IPS DF 4.7 (cell line): ENCODE data around the gene HBG2.
"Not testable (repeated sequence)": the region's sequence is repeated elsewhere in the genome, so short reads cannot be mapped to it uniquely, and the experiment has no call there.

Source experiments
- DNase-seq: peaks from one replicate; pipeline ENCODE4 v3.0.0-alpha.2; 2013; ENCODE audit warnings: low spot score; ENCODE audit errors: extremely low read depth

Gene HBG2

DNA sequence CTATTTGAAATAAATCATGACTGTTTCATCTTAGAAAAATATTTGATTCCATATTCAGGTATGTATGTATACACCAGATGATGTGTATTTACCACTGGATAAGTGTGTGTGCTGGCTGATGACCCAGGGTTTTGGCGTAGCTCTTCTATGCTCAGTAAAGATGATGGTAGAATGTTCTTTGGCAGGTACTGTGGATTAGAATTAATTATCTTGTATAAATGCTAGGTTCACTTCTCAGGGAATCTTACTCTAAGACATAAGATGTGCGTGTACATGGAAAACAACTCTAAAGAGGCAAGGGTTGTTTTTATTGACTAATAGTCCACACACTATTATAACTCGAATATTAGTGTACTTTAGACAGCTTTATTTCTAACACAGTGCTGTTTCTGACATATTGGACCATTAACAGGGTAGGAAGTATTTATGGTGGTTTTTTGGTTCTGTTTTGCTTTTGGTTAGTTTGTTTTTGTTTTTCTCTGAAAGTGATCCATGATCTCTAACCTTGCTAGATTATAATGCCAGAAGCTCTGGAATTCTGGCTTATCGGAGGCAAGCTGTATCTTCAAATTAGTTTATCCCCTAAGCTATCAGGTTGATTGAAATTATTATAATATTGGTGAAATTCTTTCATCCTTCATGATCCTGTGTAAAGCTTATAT lies 3.9 kb downstream of the HBG2 start:
- DNase-seq: no peak

DNA sequence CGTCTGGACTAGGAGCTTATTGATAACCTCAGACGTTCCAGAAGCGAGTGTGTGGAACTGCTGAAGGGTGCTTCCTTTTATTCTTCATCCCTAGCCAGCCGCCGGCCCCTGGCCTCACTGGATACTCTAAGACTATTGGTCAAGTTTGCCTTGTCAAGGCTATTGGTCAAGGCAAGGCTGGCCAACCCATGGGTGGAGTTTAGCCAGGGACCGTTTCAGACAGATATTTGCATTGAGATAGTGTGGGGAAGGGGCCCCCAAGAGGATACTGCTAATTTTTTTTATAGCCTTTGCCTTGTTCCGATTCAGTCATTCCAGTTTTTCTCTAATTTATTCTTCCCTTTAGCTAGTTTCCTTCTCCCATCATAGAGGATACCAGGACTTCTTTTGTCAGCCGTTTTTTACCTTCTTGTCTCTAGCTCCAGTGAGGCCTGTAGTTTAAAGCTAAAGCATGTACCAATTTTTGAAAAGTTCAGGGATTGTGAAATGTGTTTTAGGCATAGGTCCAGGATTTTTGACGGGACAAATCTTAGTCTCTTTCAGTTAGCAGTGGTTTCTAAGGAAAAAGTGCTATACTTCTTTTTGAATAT lies 4.7 kb downstream of the HBG2 start, which contains the start of gene HBG1:
Gene HBG1 (minus strand): TSS at position 51 of the 590 bp plus-strand sequence. CDS start 53 bp downstream, outside the sequence.
- not testable (repeated sequence) for DNase-seq

DNA sequence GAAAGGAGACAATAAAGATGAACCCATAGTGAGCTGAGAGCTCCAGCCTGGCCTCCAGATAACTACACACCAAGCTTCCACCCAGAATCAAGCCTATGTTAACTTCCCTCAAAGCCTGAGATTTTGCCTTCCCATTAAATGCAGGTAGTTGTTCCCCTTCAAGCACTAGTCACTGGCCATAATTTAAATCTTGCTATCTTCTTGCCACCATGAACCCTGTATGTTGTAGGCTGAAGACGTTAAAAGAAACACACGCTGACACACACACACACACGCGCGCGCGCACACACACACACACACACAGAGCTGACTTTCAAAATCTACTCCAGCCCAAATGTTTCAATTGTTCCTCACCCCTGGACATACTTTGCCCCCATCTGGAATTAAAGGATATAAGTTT lies 6.1 kb downstream of the HBG2 start:
- not testable (repeated sequence) for DNase-seq

DNA sequence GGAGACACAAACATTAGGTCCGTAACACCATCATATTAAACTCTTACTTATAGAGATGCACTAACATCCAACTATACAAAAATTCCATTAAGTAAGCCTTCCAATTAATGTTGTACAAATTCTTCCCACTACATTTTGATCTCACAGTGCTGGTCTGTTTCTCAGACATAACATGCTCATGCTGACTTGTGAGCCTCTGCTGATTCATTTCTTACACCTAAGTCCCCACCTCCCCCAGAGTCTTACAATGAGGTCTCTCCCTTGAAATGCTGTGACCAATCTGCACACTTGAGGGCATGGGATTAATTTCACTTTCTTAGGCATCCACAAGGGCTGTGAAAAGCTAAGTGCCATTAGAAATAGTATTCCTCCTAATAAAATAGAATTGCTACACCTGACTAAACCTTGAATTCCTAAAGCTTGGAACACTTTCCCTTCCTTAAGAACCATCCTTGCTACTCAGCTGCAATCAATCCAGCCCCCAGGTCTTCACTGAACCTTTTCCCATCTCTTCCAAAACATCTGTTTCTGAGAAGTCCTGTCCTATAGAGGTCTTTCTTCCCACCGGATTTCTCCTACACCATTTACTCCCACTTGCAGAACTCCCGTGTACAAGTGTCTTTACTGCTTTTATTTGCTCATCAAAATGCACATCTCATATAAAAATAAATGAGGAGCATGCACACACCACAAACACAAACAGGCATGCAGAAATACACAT lies 6.9 kb downstream of the HBG2 start:
- no peak for DNase-seq

DNA sequence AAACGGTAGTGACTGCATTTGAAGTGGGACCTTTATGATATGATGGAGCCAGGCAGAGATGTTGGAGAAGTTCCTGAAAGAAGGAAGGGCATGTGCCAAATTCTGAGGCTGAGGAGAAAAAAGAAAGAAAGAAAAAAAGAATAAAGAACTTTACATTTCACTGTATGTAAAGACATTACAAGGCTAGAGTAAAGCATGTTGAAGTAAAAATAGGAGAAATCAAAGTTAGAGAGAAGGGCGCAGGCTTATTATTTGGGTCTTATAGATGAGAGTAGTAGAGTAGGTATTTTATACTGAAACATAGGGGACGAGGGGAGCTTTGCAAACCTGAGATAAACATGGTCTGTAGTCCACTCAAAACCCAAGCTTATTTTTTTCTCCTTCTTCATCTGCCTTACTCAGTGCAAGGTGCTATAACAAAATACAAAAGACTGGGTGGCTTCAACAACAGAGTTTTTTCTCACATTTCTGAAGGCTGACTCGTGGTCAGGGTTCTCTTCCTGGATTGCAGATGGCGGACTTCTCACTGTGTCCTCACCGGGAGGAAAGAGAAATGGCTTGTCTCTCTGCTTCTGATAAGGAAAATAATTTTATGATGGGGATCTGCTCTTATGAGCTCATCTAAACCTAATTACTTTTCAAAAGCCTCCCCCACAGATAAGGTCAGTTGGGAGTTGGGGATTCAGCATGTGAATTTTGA lies 7.7 kb downstream of the HBG2 start:
- no peak for DNase-seq

DNA sequence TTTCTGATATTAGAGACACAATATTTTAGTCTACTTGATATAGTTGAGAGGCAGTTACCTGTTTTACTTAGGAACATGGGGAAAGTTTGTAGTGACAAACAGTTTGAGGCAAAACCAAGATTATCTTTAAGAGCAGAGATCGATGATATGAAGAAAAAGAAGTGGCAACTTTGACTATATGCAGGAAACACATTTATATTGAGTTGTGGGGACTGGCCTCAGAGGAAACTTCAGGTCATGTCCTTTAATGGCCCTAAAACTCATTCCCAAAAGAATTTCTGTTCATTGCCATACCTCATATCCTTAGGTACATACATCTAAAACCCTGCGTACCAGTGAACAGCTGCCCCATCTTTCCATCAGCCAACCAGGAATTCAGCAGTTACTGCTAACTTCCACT lies 9.4 kb downstream of the HBG2 start:
- no peak for DNase-seq

DNA sequence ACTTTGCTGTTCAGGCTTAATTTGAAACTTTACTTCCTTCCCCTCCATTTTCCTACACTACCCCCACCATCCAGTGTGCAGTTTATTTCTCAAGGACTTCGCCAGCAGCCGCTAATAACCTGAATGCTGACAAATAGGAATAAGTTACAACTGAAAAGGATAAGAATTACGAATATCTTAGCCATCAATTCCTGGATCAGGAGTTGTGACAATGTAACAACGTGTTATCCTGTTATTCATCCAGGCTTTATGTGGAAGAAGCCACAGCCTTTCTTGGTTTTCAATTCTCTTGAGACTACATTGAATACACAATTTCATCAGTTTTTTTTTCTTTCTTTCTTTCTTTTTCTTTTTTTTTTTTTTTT lies 10.8 kb downstream of the HBG2 start:
- no peak for DNase-seq

DNA sequence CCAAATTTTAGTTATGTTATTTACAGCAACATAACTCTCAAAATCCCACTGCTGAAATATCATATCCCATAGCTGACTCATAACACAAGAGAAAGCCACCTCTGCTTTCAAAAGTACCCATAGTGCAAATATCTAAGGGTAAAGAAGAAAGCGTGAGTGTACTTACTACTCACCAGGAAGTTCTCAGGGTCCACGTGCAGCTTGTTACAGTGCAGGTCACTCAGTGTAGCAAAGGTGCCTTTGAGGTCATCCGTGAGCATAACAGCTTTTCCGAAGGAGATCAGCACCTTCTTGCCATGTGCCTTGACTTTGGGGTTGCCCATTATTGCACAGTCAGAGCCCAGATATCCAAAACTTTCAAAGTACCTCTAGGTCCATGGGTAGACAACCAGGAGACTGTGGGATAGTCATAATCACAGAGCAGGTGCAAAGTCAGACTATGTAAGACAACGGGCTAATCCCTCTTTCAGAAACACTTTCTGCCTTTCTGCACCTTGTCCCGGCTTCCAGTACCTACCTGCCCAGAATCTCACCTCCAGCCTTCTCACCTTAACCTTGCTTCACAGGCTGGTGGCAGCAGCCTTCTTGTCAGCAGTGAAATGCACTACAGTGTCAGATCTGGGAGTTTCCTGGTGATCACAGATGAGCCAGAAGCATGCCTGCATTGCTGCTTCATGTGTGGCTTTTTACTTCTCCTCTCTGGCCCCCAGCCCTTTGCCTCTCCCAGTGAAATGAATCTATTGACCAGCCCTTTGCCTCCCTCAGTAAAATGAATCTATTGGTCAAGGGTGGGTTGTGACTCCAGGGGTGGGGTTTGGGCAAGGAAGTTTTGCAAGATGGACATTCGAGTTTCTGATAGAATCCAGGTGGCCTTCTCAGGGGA lies 11.4 kb downstream of the HBG2 start:
- DNase-seq: no peak

DNA sequence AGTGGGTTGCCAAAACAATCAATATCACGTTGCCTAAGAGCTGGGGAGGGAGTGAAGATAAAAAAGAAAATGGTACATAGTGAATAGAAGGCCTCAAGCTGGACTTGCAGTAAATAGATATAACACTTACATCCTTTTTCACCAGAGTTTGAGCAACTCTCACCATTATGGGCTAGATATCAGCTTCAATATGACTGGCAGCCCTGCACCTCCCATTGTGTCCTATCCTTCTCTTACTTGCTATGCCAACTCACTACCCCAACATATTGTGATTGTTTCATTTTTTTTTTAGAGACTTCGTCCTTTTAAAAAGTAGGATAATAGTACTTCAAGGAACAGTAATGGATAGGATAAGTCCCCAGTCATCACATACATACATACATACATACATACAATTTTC lies 12.4 kb downstream of the HBG2 start:
- DNase-seq: no peak

DNA sequence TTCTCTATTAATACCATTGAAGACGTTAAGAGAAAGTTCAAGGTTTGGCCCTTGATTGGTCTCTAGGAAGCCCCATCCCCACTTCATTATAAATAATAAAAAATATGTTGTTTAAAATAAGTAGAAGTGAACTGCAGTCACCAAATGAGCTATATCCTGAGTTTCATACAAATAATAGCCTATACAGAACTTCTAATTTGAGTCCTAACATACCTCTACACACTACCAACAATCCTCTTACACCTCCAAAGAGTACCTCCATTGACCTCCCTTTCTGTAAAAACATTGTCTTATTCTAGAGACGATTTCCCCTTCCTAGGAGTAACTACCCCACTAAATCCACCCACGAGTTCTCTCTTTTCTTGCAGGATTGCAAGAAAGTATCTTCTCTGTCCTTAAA lies 13.1 kb downstream of the HBG2 start:
- DNase-seq: no peak

DNA sequence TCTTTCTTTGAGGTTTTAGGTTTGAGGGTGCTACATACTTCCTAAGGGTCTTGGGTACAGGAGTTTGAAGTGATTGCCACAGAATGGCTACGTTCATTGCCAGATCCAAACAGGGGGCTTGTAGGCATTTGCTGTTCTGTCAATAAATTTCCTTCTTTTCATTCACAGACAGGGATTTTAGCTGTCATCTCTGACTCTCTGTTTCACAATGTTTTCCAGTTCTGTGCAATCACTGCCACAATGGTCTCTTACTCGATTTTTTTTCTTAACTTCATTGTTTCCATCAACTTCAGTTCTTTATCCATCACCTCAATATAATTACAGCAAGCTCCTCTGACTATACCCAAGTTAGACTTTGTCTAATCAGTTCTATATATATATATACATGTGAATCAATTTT lies 14.1 kb downstream of the HBG2 start:
- DNase-seq: no peak

DNA sequence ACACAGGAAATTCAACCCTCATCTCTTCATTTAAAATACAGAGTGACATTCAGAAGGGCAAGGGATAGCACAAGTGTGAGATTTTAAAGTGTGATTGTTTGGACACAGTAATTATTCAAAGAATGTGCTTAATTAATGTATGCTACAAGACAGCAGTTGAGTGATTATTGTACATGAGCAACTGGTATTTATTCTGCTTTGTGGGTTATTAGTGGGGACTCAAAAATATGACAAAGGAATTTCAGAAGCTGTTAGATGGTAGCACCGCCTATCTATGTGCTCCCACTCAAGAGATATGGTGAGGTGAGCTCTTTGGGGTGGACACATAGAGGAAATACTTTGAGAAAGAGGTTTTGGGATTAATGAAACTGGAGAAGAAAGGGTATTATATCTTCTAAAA lies 14.5 kb downstream of the HBG2 start:
- DNase-seq: no peak

DNA sequence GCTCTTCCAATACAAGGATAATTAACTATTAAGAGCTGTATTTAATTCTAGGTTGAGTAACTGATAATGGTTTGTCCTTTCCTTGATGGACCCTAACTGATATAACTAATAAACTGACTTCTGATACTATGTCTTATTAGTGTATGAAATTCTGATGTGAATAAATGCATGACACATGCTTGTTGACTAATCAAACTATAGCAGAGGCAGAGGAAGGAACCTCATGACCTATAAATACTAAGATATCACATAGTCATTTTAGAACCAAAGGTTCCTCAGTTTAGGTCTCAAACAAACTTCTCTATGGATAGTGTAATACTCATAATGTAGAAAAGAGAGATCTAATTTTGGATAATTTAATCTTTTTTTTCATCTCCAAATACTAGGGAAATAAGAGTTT lies 15.5 kb downstream of the HBG2 start:
- no peak for DNase-seq

DNA sequence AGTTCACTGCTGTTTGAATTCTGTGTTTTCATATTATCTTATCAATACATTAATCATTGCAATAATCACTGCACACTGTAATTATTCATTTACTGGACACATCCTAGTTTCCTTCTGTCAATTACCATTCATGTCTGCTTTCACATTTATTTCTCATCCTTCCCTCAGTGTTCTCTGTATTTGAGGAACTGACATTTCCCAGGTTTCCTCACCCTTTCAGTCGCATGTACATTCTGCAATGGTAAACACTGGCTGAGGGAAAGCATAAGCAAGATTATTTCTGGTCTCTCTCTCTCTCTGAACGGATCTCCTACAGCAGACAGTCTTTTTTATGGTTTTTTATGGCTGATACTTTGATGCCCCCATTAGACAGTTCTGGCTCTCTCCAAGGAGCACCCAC lies 16.1 kb downstream of the HBG2 start:
- DNase-seq: no peak

DNA sequence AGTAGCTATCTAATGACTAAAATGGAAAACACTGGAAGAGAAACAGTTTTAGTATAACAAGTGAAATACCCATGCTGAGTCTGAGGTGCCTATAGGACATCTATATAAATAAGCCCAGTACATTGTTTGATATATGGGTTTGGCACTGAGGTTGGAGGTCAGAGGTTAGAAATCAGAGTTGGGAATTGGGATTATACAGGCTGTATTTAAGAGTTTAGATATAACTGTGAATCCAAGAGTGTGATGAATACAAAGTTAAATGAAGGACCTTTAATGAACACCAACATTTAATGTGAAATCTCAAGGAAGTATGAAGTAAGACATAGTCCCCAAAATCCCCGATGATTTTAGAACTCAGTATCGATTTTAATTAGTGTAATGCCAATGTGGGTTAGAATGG lies 17.2 kb downstream of the HBG2 start:
- DNase-seq: no peak

DNA sequence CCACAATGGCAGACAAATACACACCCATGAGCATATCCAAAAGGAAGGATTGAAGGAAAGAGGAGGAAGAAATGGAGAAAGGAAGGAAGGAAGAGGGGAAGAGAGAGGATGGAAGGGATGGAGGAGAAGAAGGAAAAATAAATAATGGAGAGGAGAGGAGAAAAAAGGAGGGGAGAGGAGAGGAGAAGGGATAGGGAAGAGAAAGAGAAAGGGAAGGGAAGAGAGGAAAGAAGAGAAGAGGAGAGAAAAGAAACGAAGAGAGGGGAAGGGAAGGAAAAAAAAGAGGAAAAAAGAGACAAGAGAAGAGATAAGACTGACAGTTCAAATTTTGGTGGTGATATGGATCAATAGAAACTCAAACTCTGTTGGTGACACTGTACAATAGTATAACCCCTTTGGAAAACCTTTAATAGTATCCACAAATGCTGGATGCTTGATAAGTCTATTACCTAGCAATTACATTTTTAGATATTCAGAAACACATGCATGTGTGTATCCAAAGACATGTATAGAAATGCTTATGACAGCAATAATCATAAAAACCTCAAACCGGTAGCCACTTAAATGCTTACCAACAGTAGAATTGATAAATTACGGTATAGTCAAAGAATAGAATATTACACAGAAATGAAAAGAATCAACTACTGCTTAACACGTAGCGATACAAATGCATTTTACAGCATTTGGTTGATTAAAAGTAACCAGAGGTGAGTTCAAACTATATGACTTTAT lies 19.1 kb downstream of the HBG2 start:
- no peak for DNase-seq

DNA sequence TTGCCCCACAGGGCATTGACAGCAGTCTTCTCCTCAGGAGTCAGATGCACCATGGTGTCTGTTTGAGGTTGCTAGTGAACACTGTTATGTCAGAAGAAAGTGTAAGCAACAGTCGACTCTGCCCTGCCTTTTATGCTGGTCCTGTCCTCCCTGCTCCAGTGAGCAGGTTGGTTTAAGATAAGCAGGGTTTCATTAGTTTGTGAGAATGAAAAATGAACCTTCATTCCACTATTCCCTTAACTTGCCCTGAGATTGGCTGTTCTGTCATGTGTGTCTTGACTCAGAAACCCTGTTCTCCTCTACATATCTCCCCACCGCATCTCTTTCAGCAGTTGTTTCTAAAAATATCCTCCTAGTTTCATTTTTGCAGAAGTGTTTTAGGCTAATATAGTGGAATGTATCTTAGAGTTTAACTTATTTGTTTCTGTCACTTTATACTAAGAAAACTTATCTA lies 20.2 kb downstream of the HBG2 start, which contains the start of gene HBD:
Gene HBD (minus strand): TSS at position 103 of the 454 bp plus-strand sequence. CDS start 50 bp downstream, at position 53.
- DNase-seq: no peak

DNA sequence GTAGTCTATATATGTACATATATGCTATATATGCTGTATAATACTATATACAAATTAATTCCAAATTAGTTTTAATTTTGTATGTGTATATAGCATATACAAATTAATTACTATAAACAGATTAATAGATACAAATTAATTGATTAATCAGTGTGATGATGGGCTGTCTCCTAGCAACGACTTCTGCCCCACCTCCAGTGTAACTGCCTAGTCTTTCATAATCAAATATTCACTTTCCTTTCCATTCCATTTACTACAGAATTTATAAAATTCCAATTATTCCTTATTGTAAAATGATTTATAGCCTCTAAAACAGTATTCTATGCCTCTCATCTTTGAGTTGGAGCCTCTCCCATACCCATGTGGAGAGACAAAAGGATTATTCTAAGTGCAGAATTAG lies 21.3 kb downstream of the HBG2 start:
- no peak for DNase-seq

DNA sequence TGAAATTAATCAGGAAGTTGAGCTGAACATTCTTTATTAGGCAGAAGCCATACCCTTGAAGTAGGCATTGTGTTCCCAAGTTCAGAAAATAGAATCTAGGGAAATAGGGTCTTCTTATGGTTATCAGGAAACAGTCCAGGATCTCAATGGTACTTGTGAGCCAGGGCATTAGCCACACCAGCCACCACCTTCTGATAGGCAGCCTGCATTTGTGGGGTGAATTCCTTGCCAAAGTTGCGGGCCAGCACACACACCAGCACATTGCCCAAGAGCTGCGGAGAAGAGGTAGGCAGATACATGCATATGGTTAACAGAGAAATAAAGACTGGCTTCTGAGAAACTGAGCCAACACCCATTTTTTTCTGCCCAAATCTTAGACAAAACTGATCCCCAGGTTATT lies 21.8 kb downstream of the HBG2 start:
- no peak for DNase-seq

DNA sequence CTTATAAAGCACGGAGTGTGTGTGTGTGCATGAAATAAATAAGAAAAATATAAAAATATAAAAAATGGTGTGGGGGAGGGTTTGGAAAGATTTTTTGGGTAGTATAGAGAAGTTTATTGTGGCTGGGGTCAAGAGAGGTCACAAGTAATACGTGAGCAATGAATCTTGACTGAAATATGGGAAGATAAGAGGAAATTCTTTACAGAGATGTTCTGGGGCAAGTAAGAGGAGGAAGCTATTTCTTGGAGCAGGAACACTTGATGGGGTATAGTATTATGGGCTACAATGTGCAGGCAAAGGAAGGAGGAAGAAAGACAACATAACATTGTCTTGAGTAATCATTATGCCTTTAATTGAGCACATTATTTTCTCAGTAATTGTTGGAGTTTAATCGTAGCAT lies 22.4 kb downstream of the HBG2 start:
- no peak for DNase-seq
